Mesendoderm (in vitro differentiated cells): Measurements from ENCODE around the gene HNRNPUL1.
"Not testable (repeated sequence)": the region's sequence is repeated elsewhere in the genome, so short reads cannot be mapped to it uniquely, and the experiment has no call there.

ENCODE experiments used
- DNase-seq: peaks from one replicate; pipeline ENCODE4 v3.0.0; 2013
- H2AK5ac ChIP-seq: 2 replicates; pipeline ENCODE4 v1.6.1; 2013; ENCODE audit warnings: low read length, inconsistent platforms
- H2BK120ac ChIP-seq: 2 replicates; pipeline ENCODE4 v1.6.1; 2013; ENCODE audit warnings: low read depth, mild to moderate bottlenecking, low read length, moderate library complexity, mixed read lengths
- H2BK15ac ChIP-seq: replicated peaks from 2 replicates; pipeline ENCODE4 v1.6.1; 2013; ENCODE audit warnings: low read depth, mild to moderate bottlenecking, moderate library complexity
- H2BK5ac ChIP-seq: 2 replicates; pipeline ENCODE4 v1.6.1; 2013; ENCODE audit warnings: low read length, inconsistent platforms
- H3K18ac ChIP-seq: 2 replicates; pipeline ENCODE4 v1.6.1; 2013; ENCODE audit warnings: mild to moderate bottlenecking, low read length, mixed read lengths
- H3K23ac ChIP-seq: one replicate; pipeline ENCODE4 v1.6.1; 2013; ENCODE audit warnings: low read length
- H3K27ac ChIP-seq: 2 replicates; pipeline ENCODE4 v1.5.1; 2013; ENCODE audit warnings: low read depth, mild to moderate bottlenecking, inconsistent platforms, low read length, moderate library complexity
- H3K27me3 ChIP-seq: 2 replicates; pipeline ENCODE4 v1.6.1; 2013; ENCODE audit warnings: low read length, control low read depth, mild to moderate bottlenecking, inconsistent platforms; ENCODE audit not compliant: insufficient read depth, poor library complexity
- H3K36me3 ChIP-seq: 2 replicates; pipeline ENCODE4 v1.6.1; 2013; ENCODE audit warnings: low read length, inconsistent platforms; ENCODE audit not compliant: control insufficient read depth, insufficient read depth
- H3K4ac ChIP-seq: one replicate; pipeline ENCODE4 v1.6.1; 2013; ENCODE audit warnings: low read depth, mild to moderate bottlenecking, low read length, moderate library complexity
- H3K4me1 ChIP-seq: 2 replicates; pipeline ENCODE4 v1.6.1; 2013; ENCODE audit warnings: low read depth, low read length, inconsistent platforms; ENCODE audit not compliant: control insufficient read depth
- H3K4me2 ChIP-seq: 2 replicates; pipeline ENCODE4 v1.6.1; 2013; ENCODE audit warnings: low read length
- H3K4me3 ChIP-seq: 2 replicates; pipeline ENCODE4 v1.5.1; 2013; ENCODE audit warnings: mild to moderate bottlenecking, low read length
- H3K56ac ChIP-seq: one replicate; pipeline ENCODE4 v1.6.1; 2013; ENCODE audit warnings: low read length
- H3K79me1 ChIP-seq: 2 replicates; pipeline ENCODE4 v1.6.1; 2013; ENCODE audit warnings: low read length, inconsistent platforms
- H3K79me2 ChIP-seq: 2 replicates; pipeline ENCODE4 v1.6.1; 2013; ENCODE audit warnings: mild to moderate bottlenecking, low read length; ENCODE audit not compliant: control insufficient read depth, insufficient read depth
- H3K9ac ChIP-seq: 2 replicates; pipeline ENCODE4 v1.6.1; 2013; ENCODE audit warnings: low read length, inconsistent platforms
- H4K5ac ChIP-seq: one replicate; pipeline ENCODE4 v1.6.1; 2013; ENCODE audit warnings: low read length
- H4K8ac ChIP-seq: one replicate; pipeline ENCODE4 v1.6.1; 2013; ENCODE audit warnings: low read depth, mild to moderate bottlenecking, control low read depth, low read length, moderate library complexity
- WGBS: extraction: QIAGEN DNeasy Blood & Tissue Kit; methylation state at CpG from one replicate; pipeline ENCODE4 v1.1.7; 2013; ENCODE audit warnings: low lambda C conversion rate, missing lambda C conversion rate; ENCODE audit not compliant: insufficient coverage; ENCODE audit errors: extremely low coverage; 5-methylcytosine and 5-hydroxymethylcytosine counted together

Gene HNRNPUL1

GRCh38 chr19:41225238-41226052 lies 38.7 kb upstream of the HNRNPUL1 start:
- peaks cover 8% of the 10 kb centered on the region for H3K4me1 ChIP-seq
- peak overlapping the region; percentile 73 for H3K27ac ChIP-seq
- H3K4me3 ChIP-seq = no peak overlapping the region

GRCh38 chr19:41226053-41226873 lies 37.9 kb upstream of the HNRNPUL1 start:
- peak overlapping the region; percentile 33 for H2BK5ac ChIP-seq
- peak overlapping the region; percentile 21 for H3K4me3 ChIP-seq
- no peak overlapping the region for H4K5ac ChIP-seq
- peak overlapping the region; percentile 90 for H3K56ac ChIP-seq
- H3K27ac ChIP-seq = peak overlapping the region; percentile 73
- H3K4ac ChIP-seq = peak overlapping the region; percentile 44
- H4K8ac ChIP-seq = no peak overlapping the region
- H3K23ac ChIP-seq = peak overlapping the region; percentile 75
- H3K27me3 ChIP-seq = no peaks in the 10 kb centered on the region
- H3K18ac ChIP-seq = peak overlapping the region; percentile 20
- no peak overlapping the region for H2BK120ac ChIP-seq
- H3K36me3 ChIP-seq = no peaks in the 10 kb centered on the region
- H3K79me1 ChIP-seq = no peaks in the 10 kb centered on the region
- H3K4me1 ChIP-seq = peaks cover 8% of the 10 kb centered on the region
- H3K79me2 ChIP-seq = no peaks in the 10 kb centered on the region
- peak; percentile 76 for DNase-seq
- H3K9ac ChIP-seq = peak overlapping the region; percentile 70
- peak overlapping the region; percentile 42 for H3K4me2 ChIP-seq
- H2BK15ac ChIP-seq = no peak overlapping the region
- WGBS = no CpG with 5 or more reads among the region's 67 CpGs
- no peak overlapping the region for H2AK5ac ChIP-seq

More at GRCh38 chr19:41225238-41226052, 38.7 kb upstream of the HNRNPUL1 start:
- DNase-seq = peak; percentile 90
- Histone ChIP-seq H3K18ac (peak overlapping the region; percentile 20), H2BK5ac (peak overlapping the region; percentile 61), H3K27me3 (no peaks in the 10 kb centered on the region), H4K5ac (no peak overlapping the region), H4K8ac (no peak overlapping the region), H3K9ac (peak overlapping the region; percentile 70), H2AK5ac (peak overlapping the region; percentile 55), H3K56ac (peak overlapping the region; percentile 90), H2BK120ac (no peak overlapping the region), H3K79me1 (peaks cover 2% of the 10 kb centered on the region), H3K36me3 (no peaks in the 10 kb centered on the region), H3K4me2 (peak overlapping the region; percentile 42), H2BK15ac (no peak overlapping the region), H3K79me2 (no peaks in the 10 kb centered on the region), H3K4ac (peak overlapping the region; percentile 44), H3K23ac (no peak overlapping the region)
- no CpG with 5 or more reads among the region's 29 CpGs for WGBS

- Histone ChIP-seq H3K4ac (no peak overlapping the region), H3K27ac (peak overlapping the region; percentile 4), H3K18ac (no peak overlapping the region), H3K9ac (peak overlapping the region; percentile 70), H3K4me3 (no peak overlapping the region), H2AK5ac (no peak overlapping the region), H3K79me2 (no peaks in the 10 kb centered on the region), H2BK15ac (no peak overlapping the region), H4K5ac (no peak overlapping the region), H3K36me3 (no peaks in the 10 kb centered on the region), H3K79me1 (no peaks in the 10 kb centered on the region), H2BK120ac (no peak overlapping the region), H2BK5ac (peak overlapping the region; percentile 39), H3K56ac (peak overlapping the region; percentile 90), H4K8ac (no peak overlapping the region), H3K27me3 (no peaks in the 10 kb centered on the region), H3K23ac (peak overlapping the region; percentile 75), H3K4me2 (no peak overlapping the region), H3K4me1 (peaks cover 8% of the 10 kb centered on the region)
- WGBS = no CpG with 5 or more reads among the region's 9 CpGs
- DNase-seq = no peak
Observed at GRCh38 chr19:41226874-41227390, 37.2 kb upstream of the HNRNPUL1 start.

GRCh38 chr19:41228486-41228885 lies 35.7 kb upstream of the HNRNPUL1 start:
- no peak overlapping the region for H3K23ac ChIP-seq
- no peak for DNase-seq
- no peak overlapping the region for H3K4me3 ChIP-seq
- no peak overlapping the region for H3K4ac ChIP-seq
- H3K4me2 ChIP-seq = no peak overlapping the region
- H3K56ac ChIP-seq = no peak overlapping the region
- no peak overlapping the region for H3K9ac ChIP-seq
- H4K8ac ChIP-seq = no peak overlapping the region
- no peak overlapping the region for H4K5ac ChIP-seq
- no peaks in the 10 kb centered on the region for H3K27me3 ChIP-seq
- H3K18ac ChIP-seq = no peak overlapping the region
- no peak overlapping the region for H2AK5ac ChIP-seq
- peaks cover 8% of the 10 kb centered on the region for H3K4me1 ChIP-seq
- no peaks in the 10 kb centered on the region for H3K79me1 ChIP-seq
- no peak overlapping the region for H2BK15ac ChIP-seq
- H3K79me2 ChIP-seq = no peaks in the 10 kb centered on the region
- H3K36me3 ChIP-seq = no peaks in the 10 kb centered on the region
- no peak overlapping the region for H2BK5ac ChIP-seq
- WGBS = no CpG with 5 or more reads among the region's 3 CpGs
- no peak overlapping the region for H2BK120ac ChIP-seq
- no peak overlapping the region for H3K27ac ChIP-seq

- H4K5ac ChIP-seq, H2BK15ac ChIP-seq, H3K4ac ChIP-seq, H3K18ac ChIP-seq, H2AK5ac ChIP-seq, H3K23ac ChIP-seq, DNase-seq, H3K79me2 ChIP-seq, H3K4me2 ChIP-seq, H3K27ac ChIP-seq, H3K79me1 ChIP-seq, H4K8ac ChIP-seq, H3K56ac ChIP-seq, H3K9ac ChIP-seq, H3K4me3 ChIP-seq, H3K27me3 ChIP-seq, H2BK120ac ChIP-seq, H3K36me3 ChIP-seq, H2BK5ac ChIP-seq, H3K4me1 ChIP-seq: not testable (repeated sequence)
- no CpG with 5 or more reads among the region's 5 CpGs for WGBS
Observed at GRCh38 chr19:41229338-41229737, 34.8 kb upstream of the HNRNPUL1 start.
